ENCODE results near the gene GLIPR1L1.

GLIPR1L1 gene

DNA sequence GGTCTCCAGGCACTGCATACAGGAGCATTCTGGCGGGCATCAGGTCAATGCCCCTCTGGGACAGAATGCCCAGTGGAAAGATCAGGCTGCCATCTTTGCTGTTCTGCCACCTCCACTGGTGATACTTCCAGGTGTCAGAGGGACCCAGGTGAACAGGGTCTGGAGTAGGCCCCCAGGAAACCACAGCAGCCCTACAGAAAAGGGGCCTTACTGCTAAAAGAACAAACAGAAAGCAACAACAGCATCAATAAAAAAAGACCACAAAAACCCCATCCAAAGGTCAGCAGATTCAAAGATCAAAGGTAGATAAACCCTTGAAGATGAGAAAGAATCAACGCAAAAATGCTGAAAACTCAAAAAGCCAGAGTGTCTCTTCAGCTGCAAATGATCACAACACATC lies 15.9 kb downstream of the GLIPR1L1 start:
- DNase-seq (ENCODE audit: low spot score): no peak

DNA sequence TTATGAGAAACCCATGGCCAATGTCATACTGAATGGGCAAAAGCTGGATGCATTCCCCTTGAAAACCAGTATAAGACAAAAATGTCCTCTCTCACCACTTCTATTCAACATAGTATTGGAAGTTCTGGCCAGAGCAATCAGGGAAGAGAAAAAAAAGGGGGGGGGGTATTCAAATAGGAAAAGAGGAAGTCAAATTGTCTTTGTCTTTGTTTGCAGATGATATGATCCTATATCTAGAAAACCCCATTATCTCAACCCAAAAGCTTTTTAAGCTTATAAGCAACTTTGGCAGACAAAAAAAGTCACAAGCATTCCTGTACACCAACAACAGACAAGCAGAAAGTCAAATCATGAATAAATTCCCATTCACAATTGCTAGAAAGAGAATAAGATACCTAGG lies 19.5 kb downstream of the GLIPR1L1 start:
- no peak for DNase-seq (ENCODE audit: low spot score)

DNA sequence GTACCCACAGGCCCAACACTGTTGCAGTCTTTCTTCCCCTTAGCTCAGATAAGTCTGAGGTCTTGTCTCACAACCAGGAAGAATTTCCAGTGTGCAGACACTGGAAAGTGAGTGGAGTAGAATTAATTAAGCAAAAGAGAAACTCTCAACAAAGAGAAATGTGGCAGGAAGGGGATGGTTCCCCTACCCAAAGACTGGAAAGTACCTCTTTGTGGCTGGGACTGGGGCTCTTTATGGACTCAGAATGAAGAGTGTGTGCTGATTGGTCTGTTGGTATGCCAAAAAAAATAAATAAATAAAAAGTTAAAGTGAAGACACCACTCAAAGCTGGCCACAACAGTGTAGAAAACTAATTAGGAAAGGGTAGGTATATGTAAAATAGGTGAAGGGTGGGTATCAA lies 26.4 kb downstream of the GLIPR1L1 start:
- DNase-seq (ENCODE audit: low spot score): no peak

DNA sequence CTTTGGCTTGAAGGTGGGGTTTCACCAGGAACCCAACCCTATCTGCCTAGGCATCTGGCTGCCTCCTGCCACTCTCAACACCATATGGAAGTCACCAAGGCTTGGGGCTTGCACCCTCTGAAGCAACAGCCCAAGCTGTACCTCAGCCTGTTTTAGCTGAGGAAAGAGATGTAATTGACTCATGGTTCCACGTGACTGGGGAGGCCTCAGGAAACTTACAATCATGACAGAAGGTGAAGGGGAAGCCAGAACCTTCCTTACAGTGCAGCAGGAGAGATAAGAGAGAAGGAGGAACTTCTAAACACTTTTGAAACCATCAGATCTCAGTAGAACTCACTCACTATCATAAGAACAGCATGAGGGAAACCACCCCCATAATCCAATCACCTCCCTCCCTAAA lies 26.9 kb downstream of the GLIPR1L1 start:
- no peak for DNase-seq (ENCODE audit: low spot score)

DNA sequence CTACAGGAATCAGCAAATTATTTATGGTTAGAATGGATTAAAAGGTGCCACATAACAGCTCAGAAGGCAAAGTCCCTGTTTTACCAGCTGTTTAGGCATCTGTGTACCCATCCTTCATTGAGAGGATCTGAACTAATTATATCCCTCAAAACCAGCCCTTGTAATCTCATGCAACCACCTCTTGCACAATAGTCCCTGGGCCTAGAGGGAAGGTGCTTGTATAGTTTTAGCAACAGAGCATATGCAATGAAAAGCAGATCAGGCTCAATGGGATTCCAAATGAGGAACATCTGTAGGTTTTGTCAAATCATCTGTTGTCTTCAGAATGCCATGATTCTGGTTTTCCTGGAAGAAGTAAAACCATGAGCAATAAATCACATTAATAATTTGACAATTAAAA lies 30.4 kb downstream of the GLIPR1L1 start:
- no peak for DNase-seq (ENCODE audit: low spot score)

DNA sequence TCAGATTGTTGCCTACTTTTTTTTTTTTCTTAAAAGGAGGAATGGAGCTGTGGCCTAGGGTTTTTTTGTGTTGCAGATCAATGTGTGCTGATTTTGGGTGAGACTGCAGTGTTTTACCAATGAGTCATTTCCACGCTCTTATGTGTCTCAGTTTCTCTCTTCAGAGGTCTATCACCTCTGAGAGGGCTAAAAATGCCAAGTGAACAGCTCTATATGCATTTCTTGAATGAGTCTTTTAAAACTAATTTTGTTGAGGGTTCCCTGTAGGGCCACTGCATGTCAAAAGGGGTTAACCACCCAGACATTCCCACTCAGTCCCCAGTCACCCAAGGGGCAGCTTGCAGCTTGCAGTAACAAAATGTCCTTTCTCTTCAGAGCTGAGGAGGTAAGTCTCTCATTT lies 32.2 kb downstream of the GLIPR1L1 start:
- DNase-seq (ENCODE audit: low spot score): no peak

DNA sequence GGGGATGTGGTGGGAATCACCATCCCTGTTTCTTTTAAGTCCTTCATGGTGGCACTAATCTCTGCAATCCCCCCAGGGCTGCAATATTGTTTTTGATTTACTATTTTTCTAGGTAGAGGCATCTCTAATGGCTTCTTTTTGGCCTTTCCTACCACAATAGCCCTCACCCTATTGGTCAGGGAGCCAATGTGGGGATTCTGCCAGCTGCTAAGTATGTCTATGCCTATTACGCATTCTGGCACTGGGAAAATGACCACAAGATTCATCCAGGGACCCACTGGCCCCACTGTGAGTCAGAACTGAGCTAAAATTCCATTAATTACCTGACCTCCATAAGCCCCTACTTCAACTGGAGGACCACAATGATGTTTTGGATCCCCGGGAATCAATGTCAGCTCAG lies 40.5 kb downstream of the GLIPR1L1 start:
- no peak for DNase-seq (ENCODE audit: low spot score)

DNA sequence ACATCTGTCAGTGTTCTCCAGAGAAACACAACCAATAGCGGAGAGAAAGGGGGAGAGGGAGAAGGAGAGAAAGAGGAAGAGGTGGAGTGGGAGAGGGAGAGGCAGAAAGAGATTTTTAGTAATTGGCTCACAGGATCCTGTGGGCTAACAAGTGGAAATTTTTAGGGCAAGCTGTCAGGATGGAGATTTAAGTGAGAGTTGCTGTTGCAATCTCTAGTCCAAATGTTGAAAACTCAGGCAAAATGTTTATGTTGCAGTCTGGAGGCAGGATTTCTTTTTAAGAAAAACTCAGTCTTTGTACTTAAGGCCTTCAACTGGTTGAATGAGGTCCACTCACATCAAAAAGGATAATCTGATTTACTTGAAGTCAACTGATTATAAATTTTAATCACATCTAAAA lies 43.9 kb downstream of the GLIPR1L1 start:
- DNase-seq (ENCODE audit: low spot score): no peak

DNA sequence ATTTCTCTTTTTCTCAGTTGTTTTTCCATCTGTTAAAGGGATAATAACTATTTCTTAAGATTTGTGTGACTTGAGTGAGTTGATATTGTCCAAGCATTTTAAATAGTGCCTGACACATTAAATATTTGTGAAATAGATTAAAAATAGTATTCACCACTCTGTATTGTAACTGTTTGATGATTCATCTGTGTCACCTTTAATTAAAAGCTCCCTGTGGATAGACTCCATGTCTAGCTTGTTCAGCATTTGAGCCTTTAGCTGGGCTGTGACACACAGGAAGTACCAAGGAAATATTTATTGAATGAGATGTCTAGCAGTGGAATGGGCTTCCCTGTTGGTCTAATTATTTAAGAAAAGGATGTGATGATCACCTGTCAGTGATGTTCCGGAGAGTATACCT lies 54.6 kb downstream of the GLIPR1L1 start:
- DNase-seq (ENCODE audit: low spot score): peak; percentile 6

DNA sequence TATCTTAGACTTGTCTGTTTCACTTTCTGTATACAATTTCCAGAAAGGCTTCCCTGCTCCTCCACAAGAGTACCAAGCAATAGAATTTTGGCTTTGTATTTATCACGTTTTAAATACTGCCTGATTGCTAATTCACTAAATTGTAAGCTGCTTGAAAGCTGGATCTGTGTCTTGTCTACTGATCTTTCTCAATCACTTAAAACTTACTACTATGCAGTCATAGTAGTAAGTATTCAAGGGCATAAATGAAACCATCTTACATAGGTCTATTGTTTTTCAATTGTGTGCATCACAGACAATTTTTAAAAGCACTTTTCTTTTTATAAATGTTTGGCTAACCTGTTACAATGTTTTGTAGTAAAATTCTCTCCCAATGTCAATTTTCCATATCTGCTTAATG lies 55.2 kb downstream of the GLIPR1L1 start:
- peak; percentile 31 for DNase-seq (ENCODE audit: low spot score)

DNA sequence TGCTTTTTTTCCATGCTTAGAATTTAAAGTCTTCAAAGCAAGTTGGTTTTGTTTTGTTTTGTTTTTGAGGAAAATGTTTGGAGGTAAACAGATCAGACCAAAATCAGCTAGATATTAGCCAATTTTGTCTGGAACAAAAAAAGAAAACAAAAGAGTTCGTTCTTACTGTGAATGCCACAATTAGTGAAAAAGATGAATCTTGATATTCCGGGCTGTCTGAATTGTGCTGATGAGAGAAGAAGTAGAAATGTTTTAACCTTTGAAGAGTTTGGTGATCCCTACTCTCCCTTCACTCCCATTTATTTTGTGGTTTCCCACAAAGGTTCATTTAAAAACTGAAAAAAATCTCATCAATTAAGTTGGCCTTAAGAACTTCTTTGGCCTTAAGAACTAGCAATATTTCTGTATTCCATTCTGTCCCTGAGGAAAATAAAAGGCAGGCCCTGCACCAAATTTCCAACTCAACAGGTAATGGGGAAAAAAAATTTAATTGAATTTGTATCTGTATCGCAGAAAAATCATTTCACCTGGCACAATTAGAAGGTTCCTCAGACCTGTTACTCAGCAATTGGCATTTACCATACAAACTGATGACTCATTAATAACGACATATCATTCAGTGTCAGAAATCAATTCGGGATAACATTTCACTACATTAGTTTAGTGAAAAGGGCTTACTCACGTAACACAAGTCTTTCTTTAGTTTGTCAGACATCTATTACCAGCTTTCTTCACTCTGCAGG lies 55.9 kb downstream of the GLIPR1L1 start:
- no peak for DNase-seq (ENCODE audit: low spot score)

DNA sequence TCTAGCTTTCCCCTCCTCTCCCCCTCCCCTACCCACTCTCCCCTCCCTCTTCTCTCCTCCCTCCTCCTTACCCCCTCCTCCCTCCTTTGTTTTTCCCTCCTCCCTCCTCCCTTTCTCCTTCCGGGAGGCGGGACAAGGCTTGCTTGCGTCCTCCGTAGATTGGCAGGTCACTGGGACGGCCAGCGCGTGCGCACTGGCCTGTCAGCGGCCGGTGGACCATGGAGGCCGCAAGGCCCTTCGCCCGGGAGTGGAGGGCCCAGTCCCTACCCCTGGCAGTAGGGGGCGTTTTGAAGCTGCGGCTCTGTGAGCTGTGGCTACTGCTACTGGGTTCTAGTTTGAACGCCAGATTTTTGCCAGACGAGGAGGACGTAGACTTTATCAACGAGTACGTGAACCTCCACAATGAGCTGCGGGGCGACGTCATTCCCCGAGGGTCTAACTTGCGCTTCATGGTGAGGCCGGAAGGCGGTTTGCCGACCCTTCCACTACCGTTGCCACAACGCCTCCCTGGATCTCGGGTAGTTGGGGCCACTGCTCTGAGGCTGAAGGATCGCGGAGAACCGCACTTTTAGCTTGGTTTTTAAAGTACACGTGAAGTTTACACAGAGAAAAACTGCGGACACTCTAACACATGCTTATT lies 56.5 kb downstream of the GLIPR1L1 start, which contains the start of gene GLIPR1L2:
Gene GLIPR1L2 (plus strand): TSS at position 191 of the 640 bp plus-strand sequence. CDS start 28 bp downstream, at position 219.
- peak; percentile 99 for DNase-seq (ENCODE audit: low spot score)

DNA sequence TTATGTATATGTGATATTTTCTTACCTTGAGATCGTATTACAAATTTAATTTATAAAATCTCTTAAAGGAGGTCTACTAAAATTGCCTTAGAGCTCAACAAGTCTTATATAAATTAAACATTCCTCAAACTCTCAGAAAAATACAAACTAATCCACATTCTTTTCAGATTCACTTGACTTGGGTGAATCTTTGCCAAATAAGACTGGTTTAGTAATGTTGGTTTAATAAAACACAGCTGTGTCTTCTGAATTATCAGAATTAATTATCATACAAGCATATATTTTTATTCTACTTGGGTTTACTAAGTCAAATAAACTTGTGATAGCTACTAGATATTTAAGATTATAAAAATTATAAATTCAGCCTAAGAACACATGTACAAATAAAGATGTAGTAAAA lies 69.8 kb downstream of the GLIPR1L1 start:
- no peak for DNase-seq (ENCODE audit: low spot score)

DNA sequence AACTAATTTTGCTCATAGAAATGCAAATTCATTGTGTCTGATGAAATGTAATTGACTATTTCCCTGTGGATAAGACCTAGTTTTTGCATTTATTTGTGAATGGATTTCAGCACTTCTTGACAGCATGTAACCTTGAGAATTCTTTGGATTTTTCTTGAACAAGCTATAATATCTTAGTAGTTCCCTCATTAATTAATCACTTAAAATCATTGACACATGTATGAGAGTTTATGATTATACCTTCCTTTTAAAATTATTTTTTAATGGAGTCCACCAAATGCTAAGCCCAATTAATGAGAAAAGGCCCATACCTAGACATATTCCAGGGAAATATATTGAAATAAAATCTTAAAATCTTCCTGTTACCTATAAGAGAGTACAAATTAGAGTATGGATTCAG lies 73.2 kb downstream of the GLIPR1L1 start:
- no peak for DNase-seq (ENCODE audit: low spot score)

DNA sequence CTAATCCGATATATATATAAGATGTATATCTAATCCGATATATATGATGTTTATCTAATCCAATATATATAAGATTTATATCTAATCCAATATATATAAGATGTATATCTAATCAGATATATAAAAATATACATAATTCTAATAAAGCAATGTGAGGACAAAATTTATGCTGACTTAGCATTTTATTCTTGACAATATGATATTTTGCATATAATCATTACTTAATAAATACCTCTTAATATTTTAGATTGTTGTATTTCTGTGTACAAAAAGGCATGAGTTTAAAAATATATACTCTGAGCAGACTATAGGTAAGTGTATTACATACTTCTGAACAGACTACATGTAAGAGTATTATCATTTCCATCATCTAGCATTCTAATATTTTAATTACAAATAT lies 75.4 kb downstream of the GLIPR1L1 start:
- DNase-seq (ENCODE audit: low spot score): no peak

DNA sequence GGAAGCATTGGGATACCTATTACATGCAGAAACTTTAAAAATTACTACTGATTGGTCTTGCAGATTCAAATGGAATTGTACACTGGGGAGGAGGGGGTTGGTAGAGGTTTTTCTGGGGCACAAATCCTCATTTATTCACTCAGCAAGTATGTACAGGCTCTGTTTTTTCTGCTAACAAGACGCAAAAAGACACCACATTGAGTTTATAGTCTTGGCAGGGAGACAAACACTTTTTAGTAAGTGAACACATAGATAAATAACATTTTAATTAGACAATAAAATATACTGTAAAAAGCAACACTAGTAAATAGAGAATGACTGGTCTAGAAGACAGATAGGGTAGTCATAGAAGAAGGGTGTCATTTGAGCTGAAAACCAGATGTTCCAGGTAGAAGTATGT lies 80.2 kb downstream of the GLIPR1L1 start:
- DNase-seq (ENCODE audit: low spot score): no peak

DNA sequence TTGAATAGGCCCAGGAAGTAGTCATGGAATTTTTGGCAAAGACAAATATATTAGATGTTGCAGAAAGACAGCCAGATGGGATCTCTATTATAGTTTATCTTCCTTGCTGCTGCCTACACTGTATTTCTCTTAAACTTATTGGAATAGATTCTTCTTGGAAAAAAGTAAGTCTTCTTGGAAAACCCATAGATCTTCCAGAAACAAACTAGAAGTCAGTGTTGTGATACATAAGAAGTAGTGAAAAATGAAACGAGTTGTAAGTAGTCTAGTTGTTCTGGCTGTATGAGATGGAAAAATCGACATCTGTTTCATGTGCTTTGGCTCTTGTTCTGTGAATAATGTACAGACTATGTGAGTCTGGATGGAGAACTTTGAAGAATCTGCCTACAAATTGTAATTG lies 85.4 kb downstream of the GLIPR1L1 start:
- DNase-seq (ENCODE audit: low spot score): no peak

All from globus pallidus (tissue), 1 donor.